ENCODE measurements around the gene IPO4.

Gene IPO4

DNA sequence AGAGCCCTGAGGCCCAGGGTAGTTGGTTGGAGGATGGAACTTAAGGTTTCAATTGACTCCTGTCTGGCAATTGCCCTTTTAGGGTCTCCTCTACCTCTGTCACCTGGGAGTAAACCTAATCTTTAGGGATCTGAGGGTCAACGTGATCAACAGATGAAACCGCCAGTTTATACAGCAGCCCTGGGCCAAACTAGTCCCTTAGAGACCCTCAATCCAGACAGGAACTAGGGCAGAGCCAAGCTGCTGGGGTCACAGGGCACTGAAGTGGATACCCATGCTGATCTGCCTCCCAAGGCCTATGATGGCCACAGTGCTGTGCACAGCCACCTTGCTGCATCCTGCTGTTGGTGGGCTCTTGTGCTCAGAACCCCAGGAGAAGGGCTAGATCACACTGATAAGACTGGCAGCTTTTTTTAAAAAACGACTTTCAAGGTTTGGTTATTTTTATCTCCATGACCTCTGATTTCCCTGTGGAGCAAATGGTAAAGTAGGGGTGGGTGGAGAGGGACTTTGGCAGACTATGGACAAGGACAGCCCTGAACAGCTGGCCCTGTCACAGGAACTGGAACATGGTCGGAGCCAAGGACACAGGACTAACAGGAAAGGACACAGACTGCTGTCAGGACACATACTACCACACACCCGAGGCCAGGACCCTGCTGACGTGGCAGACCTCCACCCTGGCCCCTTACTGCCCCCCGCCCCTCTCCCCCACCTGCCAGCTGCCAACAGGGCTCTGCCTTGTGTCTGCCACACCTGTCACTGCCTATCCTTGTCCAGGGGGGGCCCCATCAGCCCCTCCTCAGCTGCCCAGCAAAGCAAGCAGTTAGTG is 57.7 kb downstream of the IPO4 start:
- DNase-seq = no peak

DNA sequence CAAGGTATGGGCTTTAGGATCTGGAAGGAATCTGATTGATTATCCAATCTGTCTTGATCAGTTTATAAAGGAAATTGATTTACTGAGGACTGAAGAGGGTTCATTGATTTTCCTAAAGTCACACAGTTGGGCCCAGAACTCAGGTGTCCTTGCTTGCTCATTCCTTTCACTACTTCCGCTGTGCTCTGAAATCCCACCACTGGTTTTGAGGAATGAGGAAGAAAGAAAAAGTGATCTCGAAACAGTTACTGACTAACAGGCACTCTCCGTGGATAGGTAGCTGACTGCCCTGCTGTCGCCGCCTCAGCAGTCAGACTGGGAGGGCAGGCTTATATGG is 58.3 kb downstream of the IPO4 start, which contains the start of gene FITM1:
Gene FITM1, plus strand, starts transcription at position 280 of the 337 bp plus-strand sequence. CDS start 905 bp downstream, outside the sequence.
- DNase-seq = no peak

All from hematopoietic multipotent progenitor cell treated with erythropoietin and hydrocortisone succinate and interleukin-3 and kit ligand, for 4 days (in vitro differentiated cells).